ENCODE data around the gene IFNA16. TPM values are rescaled to one million over a fixed set of nuclear protein-coding genes. Genes with fewer than 3 reads are reported as not detected.

The IFNA16 gene
- total RNA-seq, 1 experiment from 2014 or later: not detected

- Histone ChIP-seq H3K23me2 (ENCODE audit: insufficient read length, low read depth, low read length, poor library complexity, severe bottlenecking) (no peaks in the 10 kb centered on the region), H2BK5ac (ENCODE audit: insufficient read length, low read length) (no peak overlapping the region), H2BK12ac (ENCODE audit: insufficient read length, low read depth, low read length) (no peak overlapping the region), H3K27ac (ENCODE audit: insufficient read length, low read depth, low read length) (no peak overlapping the region), H3K9me3 (ENCODE audit: control insufficient read depth, low read depth, low read length) (no peaks in the 10 kb centered on the region), H3K56ac (ENCODE audit: insufficient read length, low read depth, low read length) (no peak overlapping the region), H3K27me3 (ENCODE audit: insufficient read depth, low read length) (no peaks in the 10 kb centered on the region), H2BK20ac (ENCODE audit: low read depth, low read length, poor library complexity, severe bottlenecking) (no peak overlapping the region), H3K23ac (ENCODE audit: insufficient read length, low read depth, low read length) (no peak overlapping the region), H2AFZ (ENCODE audit: low read length) (no peak overlapping the region), H4K5ac (ENCODE audit: insufficient read length, low read depth, low read length) (no peak overlapping the region), H3K4me1 (ENCODE audit: insufficient read depth, low read length) (no peaks in the 10 kb centered on the region), H3K18ac (ENCODE audit: insufficient read length, low read depth, low read length) (no peak overlapping the region), H4K8ac (replicated peaks; ENCODE audit: insufficient read length, low read depth, low read length) (no peak overlapping the region), H2BK15ac (ENCODE audit: low read depth, low read length) (no peak overlapping the region), H3K79me1 (ENCODE audit: insufficient read depth, low read depth, low read length, poor library complexity, severe bottlenecking) (no peaks in the 10 kb centered on the region), H3K4me2 (ENCODE audit: insufficient read depth, insufficient read length, low read length) (no peak overlapping the region), H3K14ac (ENCODE audit: insufficient read depth, low read length) (no peak overlapping the region), H4K91ac (ENCODE audit: insufficient read length, low read depth, low read length) (no peak overlapping the region), H2BK120ac (ENCODE audit: low read depth, low read length, poor library complexity, severe bottlenecking) (no peak overlapping the region), H3K9ac (ENCODE audit: extremely low read depth, insufficient read length, low read length) (no peak overlapping the region), H4K20me1 (ENCODE audit: control insufficient read depth, insufficient read depth, insufficient read length) (no peaks in the 10 kb centered on the region), H3T11ph (ENCODE audit: low read length) (no peak overlapping the region), H2AK5ac (ENCODE audit: insufficient read length, low read length) (no peak overlapping the region), H3K79me2 (ENCODE audit: insufficient read depth, low read length) (no peaks in the 10 kb centered on the region), H3K4ac (ENCODE audit: low read depth, low read length) (no peak overlapping the region)
- no peaks in the 10 kb centered on the region for H3K9me3 Mint-ChIP-seq
- H3K36me3 Mint-ChIP-seq (ENCODE audit: insufficient read depth in 1 of 3, low read depth in 3 of 3): no peaks in the 10 kb centered on the region
- no peak for DNase-seq
- H3K4me3 Mint-ChIP-seq: no peak overlapping the region
- H3K27ac Mint-ChIP-seq: peak overlapping the region in 1 of 3 experiments; percentile 6; a peak in 1 of 7 replicates
- peaks cover 23% of the 10 kb centered on the region for H3K27me3 Mint-ChIP-seq (ENCODE audit: low read depth)
- peaks cover 16 to 17% of the 10 kb centered on the region in 2 experiments for H3K4me1 Mint-ChIP-seq
- no CpG with 5 or more reads among the region's 1 CpG for WGBS (ENCODE audit: extremely low coverage, insufficient read length, low lambda C conversion rate)
- no peak for TF ChIP-seq CTCF (conservative IDR thresholded peaks at IDR 0.05)
Measured at GRCh38 chr9:21251190-21251589, 34.1 kb upstream of the IFNA16 start.
